Thoracic aorta (tissue), 2 donors: ENCODE measurements around the gene CLMN. TPM values are rescaled to one million over a fixed set of nuclear protein-coding genes. Genes with fewer than 3 reads are reported as not detected.

Experiments
- ATAC-seq: fragments of 150-250 bp; one replicate; pipeline ENCODE4 v1.8.0; 2017; ENCODE audit warnings: low read depth; ENCODE audit not compliant: insufficient number of reproducible peaks, low FRiP score
- DNase-seq: peaks from one replicate; pipeline ENCODE4 v3.0.0-alpha.2; 2020; ENCODE audit warnings: low spot score
- H3K27ac ChIP-seq, 2 donors: fragments of 200-600 bp; sonication (generic); 1 replicate in 1 of 2; 2 replicates in 1 of 2; pipeline ENCODE4 v1.5.1; 2016; ENCODE audit warnings: mild to moderate bottlenecking in 2 of 2, moderate library complexity in 2 of 2
- H3K27me3 ChIP-seq: fragments of 200-600 bp; sonication (generic); replicated peaks from 2 replicates; pipeline ENCODE4 v1.6.0; 2016; ENCODE audit warnings: mild to moderate bottlenecking; ENCODE audit not compliant: insufficient read depth
- H3K36me3 ChIP-seq: fragments of 200-600 bp; sonication (generic); one replicate; pipeline ENCODE4 v1.5.1; 2016
- H3K4me1 ChIP-seq, 2 donors: fragments of 200-600 bp; sonication (generic); 1 replicate in 1 of 2; 2 replicates in 1 of 2; pipeline versions ENCODE4 v1.5.1 to v1.6.0; 2016; ENCODE audit warnings: low read depth in 2 of 2, mild to moderate bottlenecking in 1 of 2; ENCODE audit not compliant: control insufficient read depth in 1 of 2
- H3K4me3 ChIP-seq: fragments of 200-600 bp; sonication (generic); 2 replicates; pipeline ENCODE4 v1.5.1; 2016; ENCODE audit warnings: mild to moderate bottlenecking
- H3K9me3 ChIP-seq: fragments of 200-600 bp; sonication (generic); 2 replicates; pipeline ENCODE4 v1.5.1; 2016
- total RNA-seq, 2 donors: library from RNA; depleted of rRNA; stranded (reverse); fragments of >200 nt; gene quantifications; one replicate each; pipeline versions ENCODE4 v1.1.0 to v1.2.3, GENCODE V29; 2016
- TF ChIP-seq, protein P1 (sequence below): fragments of 200-600 bp; sonication (generic); IDR thresholded peaks from one replicate; pipeline ENCODE4 v1.5.1; 2019; ENCODE audit warnings: antibody characterized with exemption

The CLMN gene
- total RNA-seq, 2 donors from 2014 or later, result 7.3 to 10.4 TPM

DNA sequence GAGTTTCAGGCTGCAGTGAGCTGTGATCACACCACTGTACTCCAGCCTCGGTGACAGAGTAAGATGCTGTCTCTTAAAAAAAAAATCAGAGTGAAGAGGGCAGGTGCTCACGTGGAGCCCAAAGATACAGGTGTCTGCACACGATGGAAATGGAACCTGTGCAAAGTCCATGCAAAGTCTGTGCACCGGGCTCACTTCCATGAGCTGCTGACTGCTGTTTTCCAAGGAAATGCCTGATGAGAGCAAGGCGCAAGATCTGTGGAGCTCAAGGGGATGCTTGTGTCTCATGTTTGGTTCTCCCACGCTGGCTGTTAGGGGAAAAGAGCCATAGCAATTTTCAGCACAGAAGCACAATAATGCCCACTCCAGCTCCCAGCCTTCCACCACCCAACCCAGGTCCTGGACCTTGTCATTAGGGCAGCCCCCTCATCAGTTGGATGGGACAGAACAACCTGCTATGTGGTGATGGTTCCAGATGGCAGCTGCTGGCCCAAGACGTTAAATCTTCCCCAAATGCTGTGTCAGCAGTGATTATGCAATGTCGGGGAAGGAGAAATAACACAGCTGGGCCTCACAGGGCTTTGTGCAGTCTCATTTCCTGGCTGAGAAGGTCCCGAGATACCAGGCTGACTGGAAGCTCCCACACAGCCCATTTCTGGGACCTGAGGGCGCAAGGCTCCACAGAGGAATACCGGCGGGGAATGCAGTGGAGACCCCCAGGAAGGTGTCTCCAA is 134.5 kb downstream of the CLMN start:
- no peak for DNase-seq

DNA sequence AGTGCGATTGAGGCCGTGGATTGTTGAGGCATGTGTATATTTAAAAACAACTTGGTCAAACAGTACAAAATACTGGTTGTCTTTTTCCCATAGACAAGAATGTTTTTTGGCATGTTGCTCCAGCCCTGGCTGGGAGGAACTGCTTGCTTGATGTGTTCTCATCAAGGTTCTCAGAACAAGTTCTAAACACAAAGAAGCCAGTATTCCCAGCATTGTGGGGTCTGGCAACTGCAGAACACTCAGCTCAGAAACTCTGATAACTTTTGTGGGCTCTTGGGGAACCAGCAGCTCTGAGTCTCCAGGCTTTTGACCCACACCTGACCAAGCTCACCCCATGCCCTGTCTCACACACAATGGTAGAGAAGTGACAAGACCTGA is 135.3 kb downstream of the CLMN start:
- H3K9me3 ChIP-seq, result no peaks in the 10 kb centered on the region
- H3K27ac ChIP-seq, result peak overlapping the region in 1 of 2 donors; percentile 22
- TF ChIP-seq, protein P1, sequence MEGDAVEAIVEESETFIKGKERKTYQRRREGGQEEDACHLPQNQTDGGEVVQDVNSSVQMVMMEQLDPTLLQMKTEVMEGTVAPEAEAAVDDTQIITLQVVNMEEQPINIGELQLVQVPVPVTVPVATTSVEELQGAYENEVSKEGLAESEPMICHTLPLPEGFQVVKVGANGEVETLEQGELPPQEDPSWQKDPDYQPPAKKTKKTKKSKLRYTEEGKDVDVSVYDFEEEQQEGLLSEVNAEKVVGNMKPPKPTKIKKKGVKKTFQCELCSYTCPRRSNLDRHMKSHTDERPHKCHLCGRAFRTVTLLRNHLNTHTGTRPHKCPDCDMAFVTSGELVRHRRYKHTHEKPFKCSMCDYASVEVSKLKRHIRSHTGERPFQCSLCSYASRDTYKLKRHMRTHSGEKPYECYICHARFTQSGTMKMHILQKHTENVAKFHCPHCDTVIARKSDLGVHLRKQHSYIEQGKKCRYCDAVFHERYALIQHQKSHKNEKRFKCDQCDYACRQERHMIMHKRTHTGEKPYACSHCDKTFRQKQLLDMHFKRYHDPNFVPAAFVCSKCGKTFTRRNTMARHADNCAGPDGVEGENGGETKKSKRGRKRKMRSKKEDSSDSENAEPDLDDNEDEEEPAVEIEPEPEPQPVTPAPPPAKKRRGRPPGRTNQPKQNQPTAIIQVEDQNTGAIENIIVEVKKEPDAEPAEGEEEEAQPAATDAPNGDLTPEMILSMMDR, result no peak
- H3K27me3 ChIP-seq, result no peaks in the 10 kb centered on the region
- no peak overlapping the region for H3K4me3 ChIP-seq
- no peak for DNase-seq
- no peaks in the 10 kb centered on the region for H3K36me3 ChIP-seq
- ATAC-seq, result no peak
- H3K4me1 ChIP-seq, result peaks cover 0 to 13% of the 10 kb centered on the region in 2 donors

More for the DNA sequence above, 134.5 kb downstream of the CLMN start:
- Histone ChIP-seq H3K27me3 (no peaks in the 10 kb centered on the region), H3K4me1 (peaks cover 0 to 13% of the 10 kb centered on the region in 2 donors), H3K36me3 (no peaks in the 10 kb centered on the region), H3K4me3 (peak overlapping the region; percentile 22), H3K9me3 (no peaks in the 10 kb centered on the region), H3K27ac (peak overlapping the region in 1 of 2 donors; percentile 39)
- TF ChIP-seq, protein P1, result no peak
- ATAC-seq, result peak; percentile 23

DNA sequence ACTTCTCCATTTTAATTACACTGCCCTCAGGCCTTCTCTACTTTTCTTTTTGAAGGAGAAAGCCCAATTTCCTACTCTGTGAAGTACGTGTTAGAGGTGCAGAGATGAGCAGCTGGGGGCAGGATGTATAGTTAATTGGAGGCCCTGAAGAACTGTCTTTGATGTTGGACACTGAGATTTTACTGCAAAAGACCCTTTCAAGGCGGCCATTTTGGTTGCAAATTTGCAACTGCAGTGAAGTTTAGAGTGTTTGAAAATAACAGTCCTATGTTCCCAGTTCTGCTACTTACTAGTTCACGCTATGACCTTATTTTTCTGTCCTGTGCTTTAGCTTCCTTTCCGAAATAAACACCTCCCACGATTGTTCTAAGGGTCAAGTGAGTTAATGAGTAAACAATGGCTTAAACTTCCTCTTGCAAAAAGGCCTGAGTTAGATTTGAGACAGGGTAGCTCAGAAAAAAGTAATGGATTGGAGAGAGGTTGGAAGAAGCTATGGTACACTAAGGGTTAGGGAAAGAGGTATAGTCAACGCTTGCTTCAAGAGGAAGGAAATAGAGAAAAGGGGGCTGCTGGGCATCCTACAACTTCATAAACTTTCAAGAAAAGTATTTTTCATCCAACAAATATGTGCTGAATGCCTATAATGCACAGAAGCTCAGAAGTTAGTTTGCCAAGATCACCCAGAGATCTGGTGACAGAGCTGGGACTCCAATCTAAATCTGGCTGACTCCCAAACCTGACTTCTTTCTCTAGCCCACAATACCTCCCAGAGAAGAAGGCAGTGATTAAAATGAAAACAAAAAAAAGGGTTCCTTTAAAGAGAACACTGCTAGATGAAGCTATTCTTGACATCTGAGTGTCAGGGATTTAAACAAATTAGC is 135.9 kb downstream of the CLMN start:
- no peaks in the 10 kb centered on the region for H3K9me3 ChIP-seq
- ATAC-seq (no peak), DNase-seq (no peak)
- H3K36me3 ChIP-seq, result no peaks in the 10 kb centered on the region
- peak overlapping the region in 1 of 2 donors; percentile 22 for H3K27ac ChIP-seq
- TF ChIP-seq, protein P1, result no peak
- H3K4me3 ChIP-seq, result no peak overlapping the region
- peaks cover 0 to 13% of the 10 kb centered on the region in 2 donors for H3K4me1 ChIP-seq
- H3K27me3 ChIP-seq, result no peaks in the 10 kb centered on the region

DNA sequence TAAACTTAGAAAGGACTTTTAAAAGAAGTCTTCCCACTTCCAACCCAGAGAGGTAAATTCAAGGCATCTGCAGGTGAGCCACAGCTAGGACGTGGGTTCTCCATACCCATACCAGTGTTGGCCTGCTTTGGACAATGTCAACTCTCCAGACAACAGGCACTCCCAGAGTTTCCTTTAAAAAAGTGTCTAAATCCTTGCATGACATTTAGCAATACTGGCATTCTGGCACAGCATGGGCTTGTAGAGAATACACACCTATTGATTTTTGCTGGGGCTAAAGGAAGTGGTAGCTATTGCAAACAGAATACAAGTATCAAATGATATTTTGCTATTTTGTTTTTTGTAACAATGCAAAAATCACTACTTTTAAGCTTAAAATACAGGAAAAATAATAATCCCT is 136.6 kb downstream of the CLMN start:
- no peak overlapping the region for H3K27ac ChIP-seq
- ATAC-seq, result no peak
- peaks cover 0 to 13% of the 10 kb centered on the region in 2 donors for H3K4me1 ChIP-seq
- H3K36me3 ChIP-seq, result no peaks in the 10 kb centered on the region
- no peaks in the 10 kb centered on the region for H3K27me3 ChIP-seq
- no peaks in the 10 kb centered on the region for H3K9me3 ChIP-seq
- H3K4me3 ChIP-seq, result no peak overlapping the region
- no peak for DNase-seq
- TF ChIP-seq, protein P1, result no peak

DNA sequence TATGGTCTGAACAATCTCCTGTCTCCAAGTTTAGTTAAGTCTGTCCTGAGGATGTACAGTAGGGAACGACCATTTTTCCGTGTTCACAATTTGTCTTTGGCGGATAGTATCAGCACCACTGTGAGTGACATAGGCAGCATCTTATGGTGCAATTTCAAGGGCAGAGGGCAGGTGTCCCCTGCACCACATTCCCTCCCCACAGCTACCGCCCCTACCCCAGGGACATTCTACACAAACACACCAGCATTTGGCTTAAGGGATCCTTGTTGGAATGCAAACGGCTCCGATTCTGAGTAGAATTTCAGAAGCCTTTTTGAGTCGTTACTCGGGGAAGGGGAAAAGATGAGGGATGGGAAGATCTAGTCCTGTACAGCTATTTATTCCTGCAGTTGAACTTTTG is 137.3 kb downstream of the CLMN start:
- DNase-seq (no peak), ATAC-seq (no peak)
- Histone ChIP-seq H3K36me3 (no peaks in the 10 kb centered on the region), H3K4me3 (no peak overlapping the region), H3K27me3 (no peaks in the 10 kb centered on the region), H3K4me1 (peaks cover 0 to 13% of the 10 kb centered on the region in 2 donors), H3K27ac (no peak overlapping the region), H3K9me3 (no peaks in the 10 kb centered on the region)
- TF ChIP-seq, protein P1, result no peak
